ENCODE data around the gene VPREB3. TPM values are rescaled to one million over a fixed set of nuclear protein-coding genes. Genes with fewer than 3 reads are reported as not detected.
A peak's percentile ranks its signal among the peaks of the same experiment; 100 is the strongest.

VPREB3 gene
- 0.90 and 1.1 TPM in 2 replicates for total RNA-seq (2021)
- Bru-seq, nascent RNA = percentile 27 among the genes with signal in this experiment
- BruChase-seq, experiment 1, labeled RNA remaining after a 2-hour chase = percentile 28 among the genes with signal in this experiment
- BruChase-seq, experiment 2, labeled RNA remaining after a 6-hour chase = percentile 22 among the genes with signal in this experiment
- long read RNA-seq = 0 reads

GRCh38 chr22:23754220-23754919 lies at the start of gene VPREB3:
Gene VPREB3 (minus strand): TSS chr22:23754425. CDS start chr22:23754363, 62 bp downstream.
- H4K20me1 ChIP-seq (ENCODE audit: insufficient read depth) = no peaks in the 10 kb centered on the region
- intact Hi-C loops (cut with micrococcal nuclease; ENCODE audit: unreplicated experiment) = no loop called here
- CTCF ChIA-PET = interaction anchor here (0.6 kb wide), 1 partner anchor 28 kb away, joined by 3 read pairs; no protein-coding TSS in a partner anchor

GRCh38 chr22:23803001-23803819 lies 49.0 kb upstream of the VPREB3 start:
- Histone ChIP-seq H3K4me3 (no peak overlapping the region), H3K27ac (no peak overlapping the region), H3K27me3 (ENCODE audit: insufficient read depth, low read depth) (no peaks in the 10 kb centered on the region), H3K9me3 (ENCODE audit: insufficient read depth, low read depth) (no peaks in the 10 kb centered on the region), H3K79me2 (ENCODE audit: low read depth) (no peaks in the 10 kb centered on the region), H3K4me1 (replicated peaks; ENCODE audit: insufficient read depth) (no peaks in the 10 kb centered on the region), H4K20me1 (ENCODE audit: insufficient read depth) (no peaks in the 10 kb centered on the region), H3K36me3 (ENCODE audit: low read depth) (0 out of 2 replicates have a peak, but pooled peaks cover 6% of the 10 kb centered on the region), H3K4me2 (no peak overlapping the region), H2AFZ (no peak overlapping the region), H3F3A (ENCODE audit: insufficient read depth, low read depth) (no peaks in the 10 kb centered on the region), H3K9me2 (ENCODE audit: insufficient read depth) (no peaks in the 10 kb centered on the region)
- no peak for DNase-seq
- intact Hi-C loops (cut with micrococcal nuclease; ENCODE audit: unreplicated experiment) = no loop called here
- TF ChIP-seq EZH2 (IDR thresholded peaks at IDR 0.05; ENCODE audit: low read depth) (no peak), CTCF (conservative IDR thresholded peaks at IDR 0.05) (no peak)
- ChIA-PET POLR2A (ENCODE audit: unreplicated experiment) (no interaction called here), CTCF (no interaction called here)
- no TSS peak for BruUV-seq (replicated peaks)

More at GRCh38 chr22:23754220-23754919, at the start of gene VPREB3:
- POLR2A ChIA-PET (ENCODE audit: unreplicated experiment) = no interaction called here
- no peaks in the 10 kb centered on the region for H3K36me3 ChIP-seq (ENCODE audit: low read depth)
- H3K27ac ChIP-seq = no peak within 1 kb of the TSS
- no peak within 1 kb of the TSS for H3K4me3 ChIP-seq
- H3K27me3 ChIP-seq (ENCODE audit: insufficient read depth, low read depth) = no peaks in the 10 kb centered on the region
- 0 out of 2 replicates have a peak, but pooled peaks cover 4% of the 10 kb centered on the region for H3K79me2 ChIP-seq (ENCODE audit: low read depth)
- no peak for TF ChIP-seq EZH2 (IDR thresholded peaks at IDR 0.05; ENCODE audit: low read depth)
- no peak for TF ChIP-seq CTCF (conservative IDR thresholded peaks at IDR 0.05)
- H3F3A ChIP-seq (ENCODE audit: insufficient read depth, low read depth) = peaks cover 24% of the 10 kb centered on the region; the same call in 1 of the 2 replicates
- no TSS peak for BruUV-seq (replicated peaks)
- H3K4me1 ChIP-seq (replicated peaks; ENCODE audit: insufficient read depth) = peaks cover 13% of the 10 kb centered on the region
- H3K4me2 ChIP-seq = no peak within 1 kb of the TSS
- no peaks in the 10 kb centered on the region for H3K9me2 ChIP-seq (ENCODE audit: insufficient read depth)
- H2AFZ ChIP-seq = no peak within 1 kb of the TSS
- H3K9me3 ChIP-seq (ENCODE audit: insufficient read depth, low read depth) = no peaks in the 10 kb centered on the region
- DNase-seq = no peak

- ChIA-PET CTCF (no interaction called here), POLR2A (ENCODE audit: unreplicated experiment) (no interaction called here)
- Histone ChIP-seq H3K79me2 (ENCODE audit: low read depth) (no peaks in the 10 kb centered on the region), H3K36me3 (ENCODE audit: low read depth) (0 out of 2 replicates have a peak, but pooled peaks cover 6% of the 10 kb centered on the region), H3K4me2 (no peak overlapping the region), H3K9me3 (ENCODE audit: insufficient read depth, low read depth) (no peaks in the 10 kb centered on the region), H3K27me3 (ENCODE audit: insufficient read depth, low read depth) (no peaks in the 10 kb centered on the region), H4K20me1 (ENCODE audit: insufficient read depth) (no peaks in the 10 kb centered on the region), H3K4me1 (replicated peaks; ENCODE audit: insufficient read depth) (no peaks in the 10 kb centered on the region), H3K4me3 (no peak overlapping the region), H3F3A (ENCODE audit: insufficient read depth, low read depth) (no peaks in the 10 kb centered on the region), H2AFZ (no peak overlapping the region), H3K27ac (no peak overlapping the region), H3K9me2 (ENCODE audit: insufficient read depth) (no peaks in the 10 kb centered on the region)
- no peak for TF ChIP-seq EZH2 (IDR thresholded peaks at IDR 0.05; ENCODE audit: low read depth)
- no peak for TF ChIP-seq CTCF (conservative IDR thresholded peaks at IDR 0.05)
- BruUV-seq (replicated peaks) = no TSS peak
- DNase-seq = no peak
- intact Hi-C loops (cut with micrococcal nuclease; ENCODE audit: unreplicated experiment) = no loop called here
These were observed 47.7 kb upstream of the VPREB3 start for GRCh38 chr22:23801886-23802377.

Data from PC-9 (cell line).